Mesendoderm (in vitro differentiated cells): ENCODE results near the gene AP1G2.

Source experiments
- DNase-seq: peaks from one replicate; pipeline ENCODE4 v3.0.0; 2013
- H2AK5ac ChIP-seq: 2 replicates; pipeline ENCODE4 v1.6.1; 2013; ENCODE audit warnings: low read length, inconsistent platforms
- H2BK120ac ChIP-seq: 2 replicates; pipeline ENCODE4 v1.6.1; 2013; ENCODE audit warnings: low read depth, mild to moderate bottlenecking, low read length, moderate library complexity, mixed read lengths
- H2BK15ac ChIP-seq: replicated peaks from 2 replicates; pipeline ENCODE4 v1.6.1; 2013; ENCODE audit warnings: low read depth, mild to moderate bottlenecking, moderate library complexity
- H2BK5ac ChIP-seq: 2 replicates; pipeline ENCODE4 v1.6.1; 2013; ENCODE audit warnings: low read length, inconsistent platforms
- H3K18ac ChIP-seq: 2 replicates; pipeline ENCODE4 v1.6.1; 2013; ENCODE audit warnings: mild to moderate bottlenecking, low read length, mixed read lengths
- H3K23ac ChIP-seq: one replicate; pipeline ENCODE4 v1.6.1; 2013; ENCODE audit warnings: low read length
- H3K27ac ChIP-seq: 2 replicates; pipeline ENCODE4 v1.5.1; 2013; ENCODE audit warnings: low read depth, mild to moderate bottlenecking, inconsistent platforms, low read length, moderate library complexity
- H3K27me3 ChIP-seq: 2 replicates; pipeline ENCODE4 v1.6.1; 2013; ENCODE audit warnings: low read length, control low read depth, mild to moderate bottlenecking, inconsistent platforms; ENCODE audit not compliant: insufficient read depth, poor library complexity
- H3K36me3 ChIP-seq: 2 replicates; pipeline ENCODE4 v1.6.1; 2013; ENCODE audit warnings: low read length, inconsistent platforms; ENCODE audit not compliant: control insufficient read depth, insufficient read depth
- H3K4ac ChIP-seq: one replicate; pipeline ENCODE4 v1.6.1; 2013; ENCODE audit warnings: low read depth, mild to moderate bottlenecking, low read length, moderate library complexity
- H3K4me1 ChIP-seq: 2 replicates; pipeline ENCODE4 v1.6.1; 2013; ENCODE audit warnings: low read depth, low read length, inconsistent platforms; ENCODE audit not compliant: control insufficient read depth
- H3K4me2 ChIP-seq: 2 replicates; pipeline ENCODE4 v1.6.1; 2013; ENCODE audit warnings: low read length
- H3K4me3 ChIP-seq: 2 replicates; pipeline ENCODE4 v1.5.1; 2013; ENCODE audit warnings: mild to moderate bottlenecking, low read length
- H3K56ac ChIP-seq: one replicate; pipeline ENCODE4 v1.6.1; 2013; ENCODE audit warnings: low read length
- H3K79me1 ChIP-seq: 2 replicates; pipeline ENCODE4 v1.6.1; 2013; ENCODE audit warnings: low read length, inconsistent platforms
- H3K79me2 ChIP-seq: 2 replicates; pipeline ENCODE4 v1.6.1; 2013; ENCODE audit warnings: mild to moderate bottlenecking, low read length; ENCODE audit not compliant: control insufficient read depth, insufficient read depth
- H3K9ac ChIP-seq: 2 replicates; pipeline ENCODE4 v1.6.1; 2013; ENCODE audit warnings: low read length, inconsistent platforms
- H4K5ac ChIP-seq: one replicate; pipeline ENCODE4 v1.6.1; 2013; ENCODE audit warnings: low read length
- H4K8ac ChIP-seq: one replicate; pipeline ENCODE4 v1.6.1; 2013; ENCODE audit warnings: low read depth, mild to moderate bottlenecking, control low read depth, low read length, moderate library complexity
- WGBS: extraction: QIAGEN DNeasy Blood & Tissue Kit; methylation state at CpG from one replicate; pipeline ENCODE4 v1.1.7; 2013; ENCODE audit warnings: low lambda C conversion rate, missing lambda C conversion rate; ENCODE audit not compliant: insufficient coverage; ENCODE audit errors: extremely low coverage; 5-methylcytosine and 5-hydroxymethylcytosine counted together

The AP1G2 gene

DNA sequence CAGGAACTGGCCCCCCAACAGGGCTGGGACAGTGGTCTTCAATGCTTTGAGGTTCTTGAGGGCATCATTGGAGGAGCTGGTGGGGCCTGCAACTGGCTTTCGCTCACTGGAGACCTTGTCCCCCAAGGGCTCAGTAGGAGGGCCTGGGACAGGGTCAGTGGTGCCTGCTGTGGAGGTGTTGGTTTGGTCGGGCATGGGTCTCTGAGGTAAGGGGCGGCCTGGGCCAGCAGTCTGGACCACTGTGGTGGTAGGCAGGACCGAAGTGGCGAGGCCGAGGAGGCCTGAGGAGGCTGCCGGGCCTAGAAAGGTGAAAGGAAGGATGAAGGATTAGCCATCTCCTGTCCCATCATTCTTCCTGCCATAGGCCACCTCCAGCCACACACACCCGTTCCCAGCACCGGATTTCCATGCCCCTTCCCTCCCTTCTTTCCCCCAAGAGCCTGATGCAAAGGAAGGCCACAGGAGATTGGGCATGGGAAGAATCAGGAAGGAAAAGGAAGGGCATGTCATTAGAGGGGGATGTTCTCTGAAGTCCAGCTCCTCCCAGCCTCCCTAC, 44.9 kb downstream of the AP1G2 start:
- Histone ChIP-seq H3K27me3 (no peaks in the 10 kb centered on the region), H3K4me3 (no peak overlapping the region), H4K5ac (no peak overlapping the region), H3K79me1 (no peaks in the 10 kb centered on the region), H4K8ac (no peak overlapping the region), H3K27ac (no peak overlapping the region), H3K4me1 (peaks cover 7% of the 10 kb centered on the region), H3K9ac (no peak overlapping the region), H3K23ac (no peak overlapping the region), H3K4ac (no peak overlapping the region), H3K18ac (no peak overlapping the region), H2AK5ac (no peak overlapping the region), H2BK15ac (no peak overlapping the region), H2BK120ac (no peak overlapping the region), H3K4me2 (no peak overlapping the region), H3K79me2 (no peaks in the 10 kb centered on the region), H2BK5ac (no peak overlapping the region), H3K36me3 (peaks cover 2% of the 10 kb centered on the region), H3K56ac (no peak overlapping the region)
- DNase-seq: no peak
- WGBS: no CpG with 5 or more reads among the region's 9 CpGs

GRCh38 chr14:23521785-23522640, 45.6 kb downstream of the AP1G2 start:
- Histone ChIP-seq H2BK120ac (no peak overlapping the region), H4K8ac (no peak overlapping the region), H2AK5ac (no peak overlapping the region), H2BK5ac (no peak overlapping the region), H3K4me1 (peaks cover 7% of the 10 kb centered on the region), H3K4me3 (no peak overlapping the region), H3K79me2 (no peaks in the 10 kb centered on the region), H3K27ac (no peak overlapping the region), H3K79me1 (no peaks in the 10 kb centered on the region), H3K27me3 (no peaks in the 10 kb centered on the region), H3K56ac (no peak overlapping the region), H3K4ac (no peak overlapping the region), H2BK15ac (no peak overlapping the region), H3K4me2 (no peak overlapping the region), H3K9ac (no peak overlapping the region), H4K5ac (no peak overlapping the region), H3K18ac (no peak overlapping the region), H3K23ac (no peak overlapping the region), H3K36me3 (peaks cover 2% of the 10 kb centered on the region)
- no peak for DNase-seq
- no CpG with 5 or more reads among the region's 20 CpGs for WGBS

DNA sequence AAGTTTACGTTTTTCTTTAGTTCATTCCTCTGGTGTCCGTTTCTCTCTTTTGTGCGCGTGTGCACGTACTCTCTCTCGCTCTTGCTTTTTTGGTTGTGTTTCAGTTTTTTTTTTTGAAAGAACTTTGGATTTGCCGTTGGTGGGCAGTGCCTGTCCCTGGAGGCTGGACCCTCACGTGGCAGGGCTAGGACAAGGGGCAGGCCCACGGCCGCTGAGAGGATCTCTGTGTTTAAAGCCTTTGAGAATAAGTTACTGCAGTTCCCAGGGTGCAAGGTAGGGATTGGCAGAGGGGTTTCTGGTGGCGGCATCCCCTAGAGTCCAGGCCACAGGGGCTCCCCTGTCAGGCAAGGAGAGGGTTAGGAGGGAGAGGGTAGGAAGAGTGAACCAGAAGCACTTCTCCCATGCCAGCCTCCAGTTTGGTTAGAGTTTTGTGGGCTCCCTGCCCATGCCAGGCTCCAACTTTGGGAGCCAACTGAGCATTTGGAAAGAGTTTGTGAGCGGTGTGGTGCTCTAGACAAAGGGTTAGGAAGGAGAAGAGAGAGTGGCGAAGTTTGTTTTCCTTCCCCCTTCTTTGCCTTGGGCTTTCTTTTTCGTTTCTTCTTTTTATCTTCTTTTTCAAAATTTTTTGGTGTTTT, 46.6 kb downstream of the AP1G2 start:
- no peaks in the 10 kb centered on the region for H3K27me3 ChIP-seq
- no CpG with 5 or more reads among the region's 14 CpGs for WGBS
- no peak overlapping the region for H2BK15ac ChIP-seq

GRCh38 chr14:23518709-23519108, 48.9 kb downstream of the AP1G2 start:
- no peak overlapping the region for H3K23ac ChIP-seq
- H3K4me3 ChIP-seq: no peak overlapping the region
- H2BK120ac ChIP-seq: no peak overlapping the region
- no peak overlapping the region for H3K18ac ChIP-seq
- H3K36me3 ChIP-seq: peaks cover 2% of the 10 kb centered on the region
- H3K79me2 ChIP-seq: no peaks in the 10 kb centered on the region
- H4K8ac ChIP-seq: no peak overlapping the region
- H2BK5ac ChIP-seq: no peak overlapping the region
- DNase-seq: peak; percentile 66
- WGBS: no CpG with 5 or more reads among the region's 4 CpGs
- no peak overlapping the region for H3K56ac ChIP-seq
- H3K4me2 ChIP-seq: no peak overlapping the region
- H3K27ac ChIP-seq: no peak overlapping the region
- H4K5ac ChIP-seq: no peak overlapping the region
- no peaks in the 10 kb centered on the region for H3K79me1 ChIP-seq
- H2AK5ac ChIP-seq: no peak overlapping the region
- H3K4ac ChIP-seq: no peak overlapping the region
- no peak overlapping the region for H3K9ac ChIP-seq
- H2BK15ac ChIP-seq: no peak overlapping the region
- peaks cover 7% of the 10 kb centered on the region for H3K4me1 ChIP-seq
- H3K27me3 ChIP-seq: no peaks in the 10 kb centered on the region

More for the DNA sequence above, 46.6 kb downstream of the AP1G2 start:
- H2BK5ac ChIP-seq: no peak overlapping the region
- H3K23ac ChIP-seq: no peak overlapping the region
- H3K4me3 ChIP-seq: no peak overlapping the region
- no peak overlapping the region for H3K18ac ChIP-seq
- no peak overlapping the region for H4K5ac ChIP-seq
- H3K79me2 ChIP-seq: no peaks in the 10 kb centered on the region
- no peak overlapping the region for H3K9ac ChIP-seq
- no peak overlapping the region for H2AK5ac ChIP-seq
- H3K27ac ChIP-seq: no peak overlapping the region
- no peak overlapping the region for H4K8ac ChIP-seq
- H2BK120ac ChIP-seq: no peak overlapping the region
- no peaks in the 10 kb centered on the region for H3K79me1 ChIP-seq
- H3K36me3 ChIP-seq: peaks cover 2% of the 10 kb centered on the region
- peaks cover 7% of the 10 kb centered on the region for H3K4me1 ChIP-seq
- no peak overlapping the region for H3K4ac ChIP-seq
- DNase-seq: no peak
- no peak overlapping the region for H3K4me2 ChIP-seq
- H3K56ac ChIP-seq: no peak overlapping the region

DNA sequence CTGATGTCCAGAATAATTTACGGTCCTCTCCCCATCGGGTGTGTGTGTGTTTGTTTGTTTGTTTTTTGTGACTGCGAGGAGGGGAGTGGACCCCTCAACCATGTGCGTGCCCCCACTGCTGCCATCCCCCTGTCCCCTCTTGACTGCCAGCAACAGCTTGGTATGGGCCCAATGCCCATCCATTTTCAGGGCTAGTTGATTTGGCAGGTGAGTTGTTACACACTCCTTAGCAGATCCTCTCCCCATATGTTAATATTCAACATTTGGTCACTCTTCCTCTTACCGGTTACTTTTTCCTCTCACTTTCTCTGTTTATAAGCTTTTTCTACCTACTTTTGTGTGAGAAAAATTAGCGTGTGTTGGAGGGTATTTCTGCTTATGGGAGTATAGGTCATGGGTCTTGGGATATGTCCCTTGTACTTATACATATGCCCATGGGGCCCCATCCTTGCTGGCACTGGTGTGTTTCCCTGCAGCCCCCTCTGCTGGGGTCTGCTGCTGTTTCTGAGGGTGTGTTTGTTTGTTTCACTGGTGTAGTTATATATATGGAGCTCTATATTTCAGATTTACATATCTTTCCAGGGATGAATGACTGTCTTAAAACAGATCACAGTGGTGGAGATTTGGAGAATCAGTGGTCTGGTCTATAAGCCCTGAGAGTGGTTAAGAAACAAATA, 49.8 kb downstream of the AP1G2 start:
- Histone ChIP-seq H3K4ac (no peak overlapping the region), H3K79me2 (no peaks in the 10 kb centered on the region), H3K9ac (no peak overlapping the region), H4K5ac (no peak overlapping the region), H3K27ac (no peak overlapping the region), H2BK120ac (no peak overlapping the region), H3K36me3 (peaks cover 2% of the 10 kb centered on the region), H3K4me1 (peaks cover 7% of the 10 kb centered on the region), H2AK5ac (no peak overlapping the region), H4K8ac (no peak overlapping the region), H3K23ac (no peak overlapping the region), H2BK5ac (no peak overlapping the region), H3K18ac (no peak overlapping the region), H3K4me3 (no peak overlapping the region), H2BK15ac (no peak overlapping the region), H3K79me1 (no peaks in the 10 kb centered on the region), H3K4me2 (no peak overlapping the region), H3K27me3 (no peaks in the 10 kb centered on the region), H3K56ac (no peak overlapping the region)
- no CpG with 5 or more reads among the region's 6 CpGs for WGBS
- DNase-seq: no peak
